NCI-H1694 treated with DMSO at 0.1 percent for 48 hours (cell line): Measurements from ENCODE around the gene KRTAP4-7.
"Not testable (repeated sequence)": the region's sequence is repeated elsewhere in the genome, so short reads cannot be mapped to it uniquely, and the experiment has no call there.

Experiments
- DNase-seq: peaks from one replicate; lab custom pipeline; 2025; lab: John Stamatoyannopoulos, UW

The KRTAP4-7 gene

GRCh38 chr17:41108728-41109386, 24.9 kb downstream of the KRTAP4-7 start:
- not testable (repeated sequence) for DNase-seq

- no peak for DNase-seq
Observed at GRCh38 chr17:41111151-41111885, 27.4 kb downstream of the KRTAP4-7 start.

DNA sequence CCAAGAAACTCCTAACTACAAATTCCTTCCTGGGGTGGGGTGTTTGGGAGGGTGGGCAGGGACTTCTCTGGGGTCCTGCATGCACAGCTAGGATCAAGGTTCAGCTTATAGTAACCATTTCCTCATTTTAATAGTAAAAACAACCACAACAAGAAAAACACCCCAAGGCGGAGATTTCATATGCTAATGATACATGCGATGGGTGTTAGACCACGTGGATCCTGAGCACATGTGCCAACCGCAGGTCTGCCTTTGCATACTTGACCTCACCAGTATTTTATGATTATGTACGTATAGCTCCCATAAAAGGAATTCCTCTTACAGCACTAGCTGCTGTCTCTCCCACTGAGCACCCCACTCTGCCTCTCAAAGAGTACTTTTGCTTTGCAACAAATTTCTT, 32.3 kb downstream of the KRTAP4-7 start:
- DNase-seq = no peak

- DNase-seq = not testable (repeated sequence)
Observed at GRCh38 chr17:41117846-41118386, 34.0 kb downstream of the KRTAP4-7 start, which contains the start of gene KRTAP4-11. Gene KRTAP4-11, minus strand, starts transcription at chr17:41118373. Its CDS starts 58 bp downstream, at chr17:41118315.

- no peak for DNase-seq
Observed at GRCh38 chr17:41118721-41119120, 34.8 kb downstream of the KRTAP4-7 start.

GRCh38 chr17:41119696-41120690, 36.0 kb downstream of the KRTAP4-7 start:
- not testable (repeated sequence) for DNase-seq

GRCh38 chr17:41121742-41122141, 37.8 kb downstream of the KRTAP4-7 start:
- DNase-seq = no peak

DNA sequence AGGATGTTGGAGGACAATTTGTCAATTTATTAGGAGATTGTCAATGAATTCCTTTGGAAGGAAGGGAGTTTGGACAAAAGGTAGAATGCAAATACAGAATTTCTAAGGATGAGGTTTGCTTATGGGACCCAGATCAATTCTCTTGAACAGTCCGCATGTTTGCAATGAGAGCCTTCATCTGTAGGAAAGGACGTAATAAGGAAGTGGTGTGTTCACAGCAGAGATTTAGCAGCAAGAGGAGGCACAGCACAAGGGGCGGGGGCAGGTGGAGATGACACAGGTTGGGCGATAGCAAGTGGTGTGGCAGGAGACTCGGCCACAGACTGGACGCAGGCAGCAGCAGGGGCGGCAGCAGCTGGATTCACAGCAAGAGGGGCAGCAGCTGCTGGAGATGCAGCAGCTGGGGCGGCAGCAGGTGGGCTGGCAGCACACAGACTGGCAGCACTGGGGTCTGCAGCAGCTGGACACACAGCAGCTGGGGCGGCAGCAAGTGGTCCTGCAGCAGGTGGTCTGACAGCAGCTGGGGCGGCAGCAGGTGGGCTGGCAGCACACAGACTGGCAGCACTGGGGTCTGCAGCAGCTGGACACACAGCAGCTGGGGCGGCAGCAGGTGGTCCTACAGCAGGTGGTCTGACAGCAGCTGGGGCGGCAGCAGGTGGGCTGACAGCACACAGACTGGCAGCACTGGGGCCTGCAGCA, 39.5 kb downstream of the KRTAP4-7 start:
- not testable (repeated sequence) for DNase-seq

- DNase-seq = not testable (repeated sequence)
Observed at GRCh38 chr17:41123991-41124371, 40.0 kb downstream of the KRTAP4-7 start, which contains the start of gene KRTAP4-12. Gene KRTAP4-12, minus strand, starts transcription at chr17:41124182. Its CDS starts 60 bp downstream, at chr17:41124122.

DNA sequence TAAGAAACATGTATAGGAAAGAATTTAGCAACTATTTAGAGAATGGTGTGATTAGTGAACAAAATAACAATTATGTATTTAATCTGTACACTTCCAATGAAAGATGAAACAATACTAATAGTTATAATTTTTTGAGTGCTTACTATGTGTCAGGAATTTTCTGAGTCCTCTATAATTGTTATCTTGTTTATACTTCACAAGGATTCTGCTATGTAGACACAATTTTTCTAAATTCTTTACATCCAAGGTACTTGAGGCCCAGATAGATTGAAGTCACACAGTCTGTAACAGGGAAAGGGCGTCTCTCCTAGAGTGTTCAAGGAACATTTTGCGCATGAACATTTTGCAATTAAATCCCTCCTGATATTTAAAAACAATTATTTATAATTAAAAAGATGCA, 41.1 kb downstream of the KRTAP4-7 start:
- DNase-seq = no peak

DNA sequence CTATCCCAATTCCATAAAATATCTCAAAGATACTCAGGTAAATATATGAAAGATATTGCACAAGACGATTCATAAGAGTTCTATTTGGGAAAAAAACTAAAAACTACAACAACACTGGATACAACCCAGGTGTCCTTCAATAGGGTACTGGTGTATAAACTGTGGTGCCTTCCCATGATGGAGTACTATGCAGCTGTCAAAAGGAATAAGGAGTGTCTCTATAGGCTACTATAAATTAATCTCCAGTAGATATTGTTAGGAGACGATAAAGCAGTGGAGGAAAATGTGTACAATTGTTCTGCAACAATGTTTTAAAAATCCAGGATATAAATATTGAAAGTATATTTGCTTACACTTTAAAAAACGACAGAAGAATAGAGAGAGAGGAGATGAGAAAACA, 42.5 kb downstream of the KRTAP4-7 start:
- no peak for DNase-seq

- DNase-seq = no peak
Observed at GRCh38 chr17:41127371-41127770, 43.4 kb downstream of the KRTAP4-7 start.

DNA sequence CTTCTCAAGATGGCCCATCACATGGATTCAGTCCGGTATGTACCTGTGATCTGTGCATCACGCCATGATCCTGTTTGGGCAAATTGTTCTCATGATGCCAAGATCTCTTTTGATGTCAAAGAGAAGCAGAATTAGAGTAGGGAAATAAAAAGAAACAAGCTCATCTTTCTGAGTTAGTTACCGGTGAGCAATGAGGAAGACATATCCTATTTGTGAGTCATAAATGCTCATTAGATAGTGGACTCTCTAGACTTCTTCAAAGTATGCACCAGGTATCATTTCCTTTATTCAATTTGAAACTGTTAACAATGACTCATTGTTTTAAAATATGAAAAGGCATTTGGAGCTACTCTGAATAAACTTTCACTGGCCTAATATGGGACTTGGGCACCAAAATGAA, 48.0 kb downstream of the KRTAP4-7 start:
- DNase-seq = no peak

- DNase-seq = no peak
Observed at GRCh38 chr17:41133880-41134735, 50.2 kb downstream of the KRTAP4-7 start.
